ENCODE data around the gene RIPK1. TPM values are rescaled to one million over a fixed set of nuclear protein-coding genes. Genes with fewer than 3 reads are reported as not detected.
A peak's percentile ranks its signal among the peaks of the same experiment; 100 is the strongest.

RIPK1 gene
- total and polyA plus RNA-seq, 9 of the 15 experiments (the other 6 are each of a cell fraction or from before 2014, with no cell fraction given), result 3.8 to 24.9 (median 17.7) TPM

DNA sequence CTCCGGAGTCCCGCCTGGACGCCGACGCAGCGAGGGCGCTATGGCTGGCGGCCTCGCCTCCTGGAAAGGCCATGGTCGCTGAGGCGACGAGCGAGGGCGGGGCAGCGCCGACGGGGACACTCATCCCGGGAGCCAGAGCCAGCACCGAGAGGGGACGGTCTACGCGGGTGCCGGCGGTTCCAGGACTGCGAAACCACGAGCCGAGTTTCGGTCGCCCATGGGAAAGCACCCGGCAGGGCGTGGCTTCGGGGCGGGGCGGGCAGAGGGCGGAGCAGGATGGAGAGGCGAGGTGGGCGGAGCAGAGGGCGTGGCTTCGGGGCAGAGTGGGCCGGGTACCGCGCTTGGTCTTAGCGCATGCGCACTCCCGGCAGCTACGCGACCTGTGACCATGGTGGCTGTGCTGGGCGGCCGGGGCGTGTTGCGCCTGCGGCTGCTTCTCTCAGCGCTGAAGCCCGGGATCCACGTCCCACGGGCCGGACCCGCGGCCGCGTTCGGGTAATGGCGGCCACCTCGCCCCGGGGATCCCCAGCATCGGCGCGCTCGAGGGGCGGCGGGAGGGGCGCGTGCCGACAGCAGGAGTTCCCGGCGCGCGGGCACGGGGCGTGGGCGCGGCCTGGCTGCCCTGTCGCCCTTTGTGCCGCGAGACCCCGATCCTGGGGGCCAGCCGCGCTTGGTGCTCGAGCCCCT is 50.2 kb downstream of the RIPK1 start, which contains the start of gene BPHL (continued):
- TF ChIP-seq, protein P1, sequence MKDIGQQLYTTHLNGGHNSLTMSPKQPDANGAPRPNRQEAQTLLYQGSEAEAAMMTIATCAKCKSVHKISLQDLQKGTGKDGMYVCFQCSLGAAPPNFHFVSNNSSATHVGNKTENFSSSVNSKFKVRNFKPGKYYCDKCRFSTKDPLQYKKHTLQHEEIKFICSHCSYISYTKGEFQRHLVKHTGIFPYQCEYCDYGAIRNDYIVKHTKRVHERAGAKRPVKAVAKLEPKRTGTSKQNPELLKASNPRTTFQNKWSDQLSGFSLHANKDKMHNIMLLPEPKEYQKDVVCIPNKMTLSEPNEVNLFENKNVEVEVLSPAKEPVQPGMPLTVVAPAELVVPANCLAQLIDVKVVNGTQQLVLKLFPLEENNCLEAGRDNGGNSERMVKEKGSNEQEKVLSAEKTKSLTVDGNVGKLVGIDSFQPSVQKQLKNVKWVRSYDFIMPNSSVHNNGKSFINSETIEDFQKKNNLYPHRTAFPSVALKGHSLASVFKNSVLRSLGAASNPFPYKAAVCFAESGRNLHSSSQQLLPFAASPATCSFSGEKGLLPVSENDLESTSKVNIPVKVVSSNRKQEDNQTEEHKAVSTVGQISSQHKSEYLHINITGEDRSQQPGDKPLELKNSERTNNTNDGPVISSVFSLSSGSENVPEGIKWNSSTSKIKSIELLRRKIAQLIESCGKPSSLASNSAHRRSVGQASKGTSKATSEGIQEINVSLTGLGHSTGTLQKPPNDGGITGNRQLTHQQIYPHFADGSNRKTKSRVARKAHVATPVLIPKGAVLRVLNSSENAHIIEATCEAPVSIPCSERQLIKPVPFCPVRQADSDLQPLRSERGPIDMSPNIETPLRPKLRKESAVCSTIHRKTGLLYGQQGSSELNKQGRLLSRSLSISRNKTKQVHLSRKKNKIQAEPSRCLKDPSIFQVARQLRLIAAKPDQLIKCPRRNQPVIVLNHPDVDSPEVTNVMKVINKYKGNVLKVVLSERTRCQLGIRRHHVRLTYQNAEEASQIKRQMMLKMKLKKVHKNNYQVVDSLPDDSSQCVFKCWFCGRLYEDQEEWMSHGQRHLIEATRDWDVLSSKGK (CRISPR knock-in tag; IDR thresholded peaks at IDR 0.05), result no peak
- TF ChIP-seq ZNF277 (CRISPR knock-in tag; IDR thresholded peaks at IDR 0.05; ENCODE audit: borderline replicate concordance) (no peak), ZNF431 (CRISPR knock-in tag; IDR thresholded peaks at IDR 0.05) (peak; percentile 66; the same call in 1 of the 2 replicates), TAF15 (IDR thresholded peaks at IDR 0.05; ENCODE audit: low read depth, low read length) (no peak), SRSF7 (optimal IDR thresholded peaks at IDR 0.05; ENCODE audit: low read depth, low read length) (no peak), CREB3 (tag; conservative IDR thresholded peaks at IDR 0.05; ENCODE audit: low read depth) (no peak), HMGN3 (IDR thresholded peaks at IDR 0.05; ENCODE audit: borderline replicate concordance, extremely low read depth, insufficient read length, low read depth, low read length) (peak; percentile 85), CCNT2 (IDR thresholded peaks at IDR 0.05; ENCODE audit: borderline replicate concordance, extremely low read depth, insufficient read length, low read depth, low read length) (peak; percentile 80), PTBP1 (IDR thresholded peaks at IDR 0.05; ENCODE audit: low read depth, low read length) (no peak), ZNF707 (CRISPR knock-in tag; conservative IDR thresholded peaks at IDR 0.05) (no peak)
- TF ChIP-seq, protein P2, sequence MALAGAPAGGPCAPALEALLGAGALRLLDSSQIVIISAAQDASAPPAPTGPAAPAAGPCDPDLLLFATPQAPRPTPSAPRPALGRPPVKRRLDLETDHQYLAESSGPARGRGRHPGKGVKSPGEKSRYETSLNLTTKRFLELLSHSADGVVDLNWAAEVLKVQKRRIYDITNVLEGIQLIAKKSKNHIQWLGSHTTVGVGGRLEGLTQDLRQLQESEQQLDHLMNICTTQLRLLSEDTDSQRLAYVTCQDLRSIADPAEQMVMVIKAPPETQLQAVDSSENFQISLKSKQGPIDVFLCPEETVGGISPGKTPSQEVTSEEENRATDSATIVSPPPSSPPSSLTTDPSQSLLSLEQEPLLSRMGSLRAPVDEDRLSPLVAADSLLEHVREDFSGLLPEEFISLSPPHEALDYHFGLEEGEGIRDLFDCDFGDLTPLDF (CRISPR knock-in tag; IDR thresholded peaks at IDR 0.05), result peak; percentile 83; the same call in 1 of the 2 replicates
